HepG2 (cell line): Measurements from ENCODE around the gene GAL3ST3. TPM values are rescaled to one million over a fixed set of nuclear protein-coding genes. Genes with fewer than 3 reads are reported as not detected.

Experiments
- DNMT3B ChIP-seq: conservative IDR thresholded peaks from 2 replicates; pipeline ENCODE4 v1.6.1; 2016; ENCODE audit warnings: missing biosample characterization, control low read depth
- HCFC1 ChIP-seq: fragments of 150-350 bp; IDR thresholded peaks from 2 replicates; pipeline ENCODE4 v1.6.1; 2014; ENCODE audit warnings: low read depth, low read length
- HOXA9 ChIP-seq: sonication (generic); formaldehyde crosslinking; IDR thresholded peaks from 2 replicates; pipeline ENCODE4 v1.8.1; 2022; ENCODE audit warnings: missing genetic modification reagents, mild to moderate bottlenecking, moderate library complexity, borderline replicate concordance
- MLLT10 ChIP-seq: sonication (generic); formaldehyde crosslinking; IDR thresholded peaks from 2 replicates; pipeline ENCODE4 v1.4.0; 2020; ENCODE audit warnings: missing genetic modification reagents
- MYNN ChIP-seq: sonication (generic); formaldehyde crosslinking; IDR thresholded peaks from 2 replicates; pipeline ENCODE4 v1.4.0; 2020; ENCODE audit warnings: mild to moderate bottlenecking, low read depth, missing genetic modification reagents
- NR2F1 ChIP-seq, 2 experiments: fragments of 450-650 bp in 1 of 2; formaldehyde crosslinking in 1 of 2; IDR thresholded peaks; 2 replicates each; pipeline versions ENCODE4 v1.5.0 to v1.6.1; 2016 to 2020; ENCODE audit warnings: mild to moderate bottlenecking in 1 of 2, missing compliant biosample characterization in 1 of 2, missing genetic modification reagents in 1 of 2, moderate library complexity in 1 of 2
- POLR2AphosphoS5 ChIP-seq: IDR thresholded peaks from 2 replicates; pipeline ENCODE4 v1.6.1; 2012; ENCODE audit warnings: low read depth, low read length
- PRDM10 ChIP-seq: sonication (generic); formaldehyde crosslinking; IDR thresholded peaks from 2 replicates; pipeline ENCODE4 v1.4.0; 2020; ENCODE audit warnings: low read depth, missing genetic modification reagents
- SAFB2 ChIP-seq: sonication (generic); formaldehyde crosslinking; IDR thresholded peaks from 2 replicates; pipeline ENCODE4 v1.5.1; 2020; ENCODE audit warnings: missing genetic modification reagents, low read depth, mild to moderate bottlenecking, borderline replicate concordance
- TRIM22 ChIP-seq: fragments of 450-650 bp; IDR thresholded peaks from 2 replicates; pipeline ENCODE4 v1.6.1; 2017
- ZFP36 ChIP-seq: fragments of 150-350 bp; IDR thresholded peaks from 2 replicates; pipeline ENCODE4 v1.6.1; 2018; ENCODE audit warnings: borderline replicate concordance, low read length, low read depth; ENCODE audit not compliant: partially characterized antibody
- ZFYVE20 ChIP-seq: sonication (generic); formaldehyde crosslinking; IDR thresholded peaks from 2 replicates; pipeline ENCODE4 v1.8.0; 2023; ENCODE audit warnings: low read depth, mild to moderate bottlenecking, moderate library complexity, missing genetic modification reagents, borderline replicate concordance
- ZIK1 ChIP-seq: sonication (generic); formaldehyde crosslinking; IDR thresholded peaks from 2 replicates; pipeline ENCODE4 v1.5.0; 2020; ENCODE audit warnings: mild to moderate bottlenecking, low read depth, missing genetic modification reagents, borderline replicate concordance
- ZNF263 ChIP-seq: sonication (generic); formaldehyde crosslinking; IDR thresholded peaks from 2 replicates; pipeline ENCODE4 v1.4.0; 2020; ENCODE audit warnings: missing genetic modification reagents
- ZNF431 ChIP-seq: sonication (generic); formaldehyde crosslinking; IDR thresholded peaks from 2 replicates; pipeline ENCODE4 v1.9.0; 2022; ENCODE audit warnings: missing genetic modification reagents, low read depth, mild to moderate bottlenecking, borderline replicate concordance
- ZSCAN22 ChIP-seq: sonication (generic); formaldehyde crosslinking; IDR thresholded peaks from 2 replicates; pipeline ENCODE4 v1.4.0; 2020; ENCODE audit warnings: mild to moderate bottlenecking, missing genetic modification reagents
- polyA plus RNA-seq, 8 experiments: library from polyadenylated mRNA; depleted of rRNA in 3 of 8; stranded (reverse) in 7 of 8; unstranded in 1 of 8; fragments of >200 nt; fragmentation: Illumina TruSeq in 4 of 8; extraction: Trizol in 4 of 8; gene quantifications; 2 replicates each; pipeline versions ENCODE4 v1.2.1 to v1.2.3, GENCODE V29; 2011 to 2016; ENCODE audit warnings: low read depth in 4 of 8, missing spikeins in 1 of 8, mixed read lengths in 1 of 8; ENCODE audit not compliant: insufficient read depth in 1 of 8
- total RNA-seq, 5 experiments: library from RNA; depleted of rRNA; stranded (reverse); fragments of >200 nt; fragmentation: Illumina TruSeq; extraction: Trizol; gene quantifications; 2 replicates each; pipeline ENCODE4 v1.2.3, GENCODE V29; 2016; ENCODE audit warnings: low read depth in 1 of 5
- TF ChIP-seq, protein P1 (sequence below): sonication (generic); formaldehyde crosslinking; IDR thresholded peaks from 2 replicates; pipeline ENCODE4 v1.4.0; 2020; ENCODE audit warnings: missing genetic modification reagents, borderline replicate concordance
- TF ChIP-seq, protein P2 (sequence below): IDR thresholded peaks from 2 replicates; pipeline ENCODE4 v1.6.1; 2016; ENCODE audit warnings: low read depth
- TF ChIP-seq, protein P3 (sequence below): sonication (generic); formaldehyde crosslinking; IDR thresholded peaks from 2 replicates; pipeline ENCODE4 v1.5.1; 2020; ENCODE audit warnings: mild to moderate bottlenecking, moderate library complexity, missing genetic modification reagents

GAL3ST3 gene
- total and polyA plus RNA-seq, 2 of the 13 experiments (the other 11 are each of a cell fraction or from before 2014, with no cell fraction given): not detected

DNA sequence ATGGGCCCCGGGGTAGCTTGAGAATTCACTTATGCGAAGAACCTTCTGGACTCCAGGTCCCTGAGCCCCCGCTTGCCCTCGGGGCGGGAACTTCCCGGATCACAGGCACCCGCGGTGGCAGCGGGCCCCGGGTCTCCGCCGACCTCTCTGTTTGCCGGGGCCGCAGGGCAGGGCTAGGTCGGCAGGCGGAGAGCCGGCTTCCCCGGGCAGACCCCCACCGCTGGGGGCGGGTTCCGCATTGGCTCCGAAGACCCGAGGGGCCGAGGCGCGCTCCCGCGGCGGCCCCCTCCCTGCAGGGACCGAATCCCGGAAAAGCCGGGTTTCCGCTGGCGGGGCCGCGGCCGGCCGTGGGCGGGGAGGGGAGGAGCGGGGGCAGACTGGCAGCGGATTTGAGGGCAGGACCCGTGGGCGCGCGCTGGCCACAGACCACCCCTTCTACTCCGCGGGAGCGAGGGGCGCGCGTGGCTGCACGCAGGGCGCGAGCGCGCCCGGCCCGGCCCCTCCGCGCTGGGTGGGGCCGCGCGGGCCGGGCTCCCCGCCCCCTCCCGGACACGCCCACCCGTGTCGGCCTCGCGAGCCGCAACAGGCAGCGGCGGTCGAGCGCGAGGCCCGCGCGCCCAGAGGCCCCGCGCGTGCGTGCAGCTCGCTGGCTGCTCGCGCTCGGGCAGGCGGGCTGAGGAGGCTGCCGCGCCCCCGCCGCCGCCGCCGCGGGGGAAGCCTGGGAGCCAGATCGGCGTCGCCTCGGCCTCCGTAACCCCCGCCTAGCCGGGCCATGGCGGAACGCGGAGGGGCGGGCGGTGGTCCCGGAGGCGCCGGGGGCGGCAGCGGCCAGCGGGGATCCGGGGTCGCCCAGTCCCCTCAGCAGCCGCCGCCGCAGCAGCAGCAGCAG is 21.0 kb upstream of the GAL3ST3 start, which contains the start of gene PACS1 (continued):
- TF ChIP-seq TRIM22: no peak
- TF ChIP-seq ZFP36: no peak
- TF ChIP-seq POLR2AphosphoS5: peak; percentile 34; the same call in 1 of the 2 replicates
- TF ChIP-seq PRDM10 (CRISPR knock-in tag): no peak
- TF ChIP-seq, protein P1, sequence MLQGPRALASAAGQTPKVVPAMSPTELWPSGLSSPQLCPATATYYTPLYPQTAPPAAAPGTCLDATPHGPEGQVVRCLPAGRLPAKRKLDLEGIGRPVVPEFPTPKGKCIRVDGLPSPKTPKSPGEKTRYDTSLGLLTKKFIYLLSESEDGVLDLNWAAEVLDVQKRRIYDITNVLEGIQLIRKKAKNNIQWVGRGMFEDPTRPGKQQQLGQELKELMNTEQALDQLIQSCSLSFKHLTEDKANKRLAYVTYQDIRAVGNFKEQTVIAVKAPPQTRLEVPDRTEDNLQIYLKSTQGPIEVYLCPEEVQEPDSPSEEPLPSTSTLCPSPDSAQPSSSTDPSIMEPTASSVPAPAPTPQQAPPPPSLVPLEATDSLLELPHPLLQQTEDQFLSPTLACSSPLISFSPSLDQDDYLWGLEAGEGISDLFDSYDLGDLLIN (CRISPR knock-in tag): no peak
- no peak for TF ChIP-seq ZNF431
- TF ChIP-seq ZFYVE20 (CRISPR knock-in tag): no peak
- no peak for TF ChIP-seq HCFC1
- no peak for TF ChIP-seq MLLT10
- TF ChIP-seq, protein P2, sequence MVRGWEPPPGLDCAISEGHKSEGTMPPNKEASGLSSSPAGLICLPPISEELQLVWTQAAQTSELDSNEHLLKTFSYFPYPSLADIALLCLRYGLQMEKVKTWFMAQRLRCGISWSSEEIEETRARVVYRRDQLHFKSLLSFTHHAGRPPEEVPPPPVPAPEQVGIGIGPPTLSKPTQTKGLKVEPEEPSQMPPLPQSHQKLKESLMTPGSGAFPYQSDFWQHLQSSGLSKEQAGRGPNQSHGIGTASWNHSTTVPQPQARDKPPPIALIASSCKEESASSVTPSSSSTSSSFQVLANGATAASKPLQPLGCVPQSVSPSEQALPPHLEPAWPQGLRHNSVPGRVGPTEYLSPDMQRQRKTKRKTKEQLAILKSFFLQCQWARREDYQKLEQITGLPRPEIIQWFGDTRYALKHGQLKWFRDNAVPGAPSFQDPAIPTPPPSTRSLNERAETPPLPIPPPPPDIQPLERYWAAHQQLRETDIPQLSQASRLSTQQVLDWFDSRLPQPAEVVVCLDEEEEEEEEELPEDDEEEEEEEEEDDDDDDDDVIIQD (CRISPR knock-in tag): no peak
- no peak for TF ChIP-seq ZIK1 (CRISPR knock-in tag)
- TF ChIP-seq MYNN (CRISPR knock-in tag): no peak
- TF ChIP-seq ZNF263: no peak
- TF ChIP-seq NR2F1 (CRISPR knock-in tag; IDR thresholded peaks at IDR 0.05): 0 out of 4 replicates have a peak, but pooled peaks of 1 of the 2 experiments have one; percentile 24
- no peak for TF ChIP-seq ZSCAN22
- TF ChIP-seq HOXA9 (CRISPR knock-in tag): no peak
- 0 out of 2 replicates have a peak, but pooled peaks have one; percentile 58 for TF ChIP-seq DNMT3B
- no peak; the same call in 1 of the 2 replicates for TF ChIP-seq SAFB2 (CRISPR knock-in tag)
- TF ChIP-seq, protein P3, sequence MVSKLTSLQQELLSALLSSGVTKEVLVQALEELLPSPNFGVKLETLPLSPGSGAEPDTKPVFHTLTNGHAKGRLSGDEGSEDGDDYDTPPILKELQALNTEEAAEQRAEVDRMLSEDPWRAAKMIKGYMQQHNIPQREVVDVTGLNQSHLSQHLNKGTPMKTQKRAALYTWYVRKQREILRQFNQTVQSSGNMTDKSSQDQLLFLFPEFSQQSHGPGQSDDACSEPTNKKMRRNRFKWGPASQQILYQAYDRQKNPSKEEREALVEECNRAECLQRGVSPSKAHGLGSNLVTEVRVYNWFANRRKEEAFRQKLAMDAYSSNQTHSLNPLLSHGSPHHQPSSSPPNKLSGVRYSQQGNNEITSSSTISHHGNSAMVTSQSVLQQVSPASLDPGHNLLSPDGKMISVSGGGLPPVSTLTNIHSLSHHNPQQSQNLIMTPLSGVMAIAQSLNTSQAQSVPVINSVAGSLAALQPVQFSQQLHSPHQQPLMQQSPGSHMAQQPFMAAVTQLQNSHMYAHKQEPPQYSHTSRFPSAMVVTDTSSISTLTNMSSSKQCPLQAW: no peak
